NB4 (cell line): ENCODE measurements around the gene STK36.

ENCODE experiments used
- DNase-seq: peaks from one replicate; pipeline ENCODE4 v3.0.0; 2010; ENCODE audit warnings: low read depth
- H3K4me3 ChIP-seq: one replicate; pipeline ENCODE4 v1.5.1; 2011; ENCODE audit warnings: mild to moderate bottlenecking, low read depth, low read length, moderate library complexity
- CTCF ChIP-seq: IDR thresholded peaks from one replicate; pipeline ENCODE4 v1.5.1; 2012; ENCODE audit warnings: low read depth, low read length
- MAX ChIP-seq: IDR thresholded peaks from 2 replicates; pipeline ENCODE4 v1.6.1; 2011; ENCODE audit warnings: low read depth, low read length
- MYC ChIP-seq: IDR thresholded peaks from 2 replicates; pipeline ENCODE4 v1.6.1; 2011; ENCODE audit warnings: low read depth, low read length
- POLR2A ChIP-seq: IDR thresholded peaks from 2 replicates; pipeline ENCODE4 v1.6.1; 2011; ENCODE audit warnings: mild to moderate bottlenecking; ENCODE audit not compliant: insufficient read length; ENCODE audit errors: extremely low read depth

Gene STK36

GRCh38 chr2:218663901-218664300 lies 8.0 kb upstream of the STK36 start:
- no peak overlapping the region for H3K4me3 ChIP-seq
- DNase-seq = no peak
- TF ChIP-seq CTCF = no peak
- TF ChIP-seq MYC = no peak
- no peak for TF ChIP-seq MAX
- TF ChIP-seq POLR2A = no peak

- H3K4me3 ChIP-seq = no peak overlapping the region
- no peak for TF ChIP-seq MAX
- no peak for TF ChIP-seq MYC
- no peak for TF ChIP-seq CTCF
- TF ChIP-seq POLR2A = no peak
- no peak for DNase-seq
Observed at GRCh38 chr2:218664653-218665052, 7.2 kb upstream of the STK36 start.

GRCh38 chr2:218671097-218671653 lies 711 bp upstream of the STK36 start:
- DNase-seq = peak; percentile 28
- TF ChIP-seq POLR2A (no peak), MAX (no peak), CTCF (no peak), MYC (no peak)
- H3K4me3 ChIP-seq = peak overlapping the region; percentile 90

- no peak overlapping the region for H3K4me3 ChIP-seq
- peak; percentile 46 for DNase-seq
- TF ChIP-seq POLR2A = no peak
- no peak for TF ChIP-seq MYC
- no peak for TF ChIP-seq CTCF
Observed at GRCh38 chr2:218679119-218679518, 7.2 kb downstream of the STK36 start.

- DNase-seq = no peak
- TF ChIP-seq MYC = no peak
- no peak for TF ChIP-seq CTCF
- TF ChIP-seq POLR2A = no peak
- TF ChIP-seq MAX = no peak
- no peak overlapping the region for H3K4me3 ChIP-seq
Observed at GRCh38 chr2:218680061-218680460, 8.2 kb downstream of the STK36 start.
